Loucy (cell line): ENCODE data around the gene DGCR2.

Source experiments
- H2AFZ ChIP-seq: fragments of 200-600 bp; sonication (generic); 2 replicates; pipeline ENCODE4 v1.6.0; 2016; ENCODE audit warnings: antibody characterized with exemption, mild to moderate bottlenecking, low read length, moderate library complexity
- H3F3A ChIP-seq: fragments of 200-600 bp; 2 replicates; pipeline ENCODE4 v1.6.0; 2016; ENCODE audit warnings: antibody characterized with exemption, low read depth, mild to moderate bottlenecking
- H3K27me3 ChIP-seq: fragments of 200-600 bp; sonication (generic); 2 replicates; pipeline ENCODE4 v1.6.1; 2014; ENCODE audit warnings: low read length, mild to moderate bottlenecking; ENCODE audit not compliant: insufficient read depth, poor library complexity, severe bottlenecking
- H3K36me3 ChIP-seq: fragments of 200-600 bp; sonication (generic); 2 replicates; pipeline ENCODE4 v1.6.1; 2016; ENCODE audit warnings: low read length; ENCODE audit not compliant: insufficient read depth
- H3K4me1 ChIP-seq: fragments of 200-600 bp; sonication (generic); 2 replicates; pipeline ENCODE4 v1.5.1; 2014; ENCODE audit warnings: low read length, mild to moderate bottlenecking; ENCODE audit not compliant: insufficient read depth, poor library complexity, severe bottlenecking
- H3K4me2 ChIP-seq: fragments of 200-600 bp; sonication (generic); 2 replicates; pipeline ENCODE4 v1.6.0; 2014; ENCODE audit warnings: antibody characterized with exemption, low read length, low read depth, mild to moderate bottlenecking; ENCODE audit not compliant: poor library complexity, severe bottlenecking
- H3K4me3 ChIP-seq: fragments of 200-600 bp; sonication (generic); 2 replicates; pipeline ENCODE4 v1.5.1; 2014; ENCODE audit warnings: low read length, mild to moderate bottlenecking, mixed read lengths; ENCODE audit not compliant: poor library complexity, severe bottlenecking
- H3K79me2 ChIP-seq: fragments of 200-600 bp; sonication (generic); 2 replicates; pipeline ENCODE4 v1.6.1; 2014; ENCODE audit warnings: low read length; ENCODE audit not compliant: insufficient read depth
- H3K9ac ChIP-seq: fragments of 200-600 bp; sonication (generic); 2 replicates; pipeline ENCODE4 v1.6.0; 2014; ENCODE audit warnings: mild to moderate bottlenecking, low read depth, low read length, moderate library complexity; ENCODE audit not compliant: poor library complexity, severe bottlenecking
- H3K9me2 ChIP-seq: fragments of 200-600 bp; sonication (generic); replicated peaks from 2 replicates; pipeline ENCODE4 v1.6.1; 2016; ENCODE audit warnings: low read depth, low read length, mixed read lengths
- H3K9me3 ChIP-seq: fragments of 200-600 bp; sonication (generic); 2 replicates; pipeline ENCODE4 v1.6.1; 2014; ENCODE audit warnings: mild to moderate bottlenecking, antibody characterized with exemption, low read length, low read depth; ENCODE audit not compliant: insufficient read depth
- H4K20me1 ChIP-seq: fragments of 200-600 bp; sonication (generic); 2 replicates; pipeline ENCODE4 v1.6.0; 2014; ENCODE audit warnings: antibody characterized with exemption, low read length, mild to moderate bottlenecking; ENCODE audit not compliant: insufficient read depth, poor library complexity, severe bottlenecking
- CTCF ChIP-seq: fragments of 200-600 bp; sonication (generic); conservative IDR thresholded peaks from 2 replicates; pipeline ENCODE4 v1.5.1; 2014; ENCODE audit warnings: mild to moderate bottlenecking, antibody characterized with exemption, low read length
- EZH2phosphoT487 ChIP-seq: fragments of 200-600 bp; IDR thresholded peaks from 2 replicates; pipeline ENCODE4 v1.6.1; 2018; ENCODE audit warnings: antibody characterized with exemption, mild to moderate bottlenecking, moderate library complexity, borderline replicate concordance

DGCR2 gene

DNA sequence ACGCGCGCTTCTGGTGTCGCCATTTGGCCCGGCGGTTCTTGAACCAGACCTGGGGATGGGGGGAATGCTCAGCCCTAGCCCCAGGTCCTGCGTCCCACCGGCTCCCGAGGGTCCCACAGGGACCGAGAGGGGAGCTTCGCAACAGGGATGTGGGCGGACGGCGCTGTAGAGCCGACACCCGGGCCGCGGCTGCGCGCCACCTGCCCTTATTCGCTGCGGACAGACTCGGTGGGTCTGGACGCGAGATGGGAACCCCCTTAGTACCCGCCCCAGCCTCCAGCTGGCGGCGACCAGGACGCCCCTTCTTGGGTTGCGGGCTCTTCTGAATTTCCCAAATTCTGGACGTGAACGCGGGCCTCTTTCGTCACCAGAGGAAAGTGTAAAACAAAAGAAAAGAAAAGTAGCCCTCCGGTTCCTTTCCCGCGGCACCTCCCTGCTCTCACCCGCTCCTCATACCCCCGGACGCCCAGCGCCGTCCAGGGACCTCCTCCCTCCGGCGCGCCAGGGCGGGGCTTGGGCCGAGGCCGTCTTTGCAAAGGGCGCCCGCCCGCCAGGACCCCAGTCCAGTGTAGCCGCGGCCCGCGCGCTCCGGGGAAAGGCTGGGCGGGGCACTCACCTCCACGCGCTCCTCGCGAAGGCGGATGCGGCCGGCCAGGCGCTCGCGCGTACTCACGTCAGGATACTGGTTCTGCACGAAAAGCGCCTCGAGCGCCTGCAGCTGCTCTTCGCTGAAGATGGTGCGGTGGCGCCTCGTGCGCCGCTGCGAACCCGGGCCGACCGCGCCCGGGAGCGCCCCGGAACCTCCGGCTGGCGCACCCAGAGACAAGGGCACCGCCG is 27.1 kb upstream of the DGCR2 start:
- Histone ChIP-seq H3K27me3 (no peaks in the 10 kb centered on the region), H3F3A (no peaks in the 10 kb centered on the region), H3K4me3 (no peak overlapping the region), H3K9me3 (no peaks in the 10 kb centered on the region), H2AFZ (no peak overlapping the region), H4K20me1 (peaks cover 1% of the 10 kb centered on the region), H3K9me2 (no peaks in the 10 kb centered on the region), H3K4me1 (peaks cover 4% of the 10 kb centered on the region), H3K9ac (no peak overlapping the region), H3K79me2 (peaks cover 2% of the 10 kb centered on the region), H3K36me3 (no peaks in the 10 kb centered on the region), H3K4me2 (no peak overlapping the region)
- TF ChIP-seq EZH2phosphoT487 (no peak), CTCF (no peak)

- no peaks in the 10 kb centered on the region for H3K27me3 ChIP-seq
Observed at GRCh38 chr22:19148417-19149046, 26.3 kb upstream of the DGCR2 start.

DNA sequence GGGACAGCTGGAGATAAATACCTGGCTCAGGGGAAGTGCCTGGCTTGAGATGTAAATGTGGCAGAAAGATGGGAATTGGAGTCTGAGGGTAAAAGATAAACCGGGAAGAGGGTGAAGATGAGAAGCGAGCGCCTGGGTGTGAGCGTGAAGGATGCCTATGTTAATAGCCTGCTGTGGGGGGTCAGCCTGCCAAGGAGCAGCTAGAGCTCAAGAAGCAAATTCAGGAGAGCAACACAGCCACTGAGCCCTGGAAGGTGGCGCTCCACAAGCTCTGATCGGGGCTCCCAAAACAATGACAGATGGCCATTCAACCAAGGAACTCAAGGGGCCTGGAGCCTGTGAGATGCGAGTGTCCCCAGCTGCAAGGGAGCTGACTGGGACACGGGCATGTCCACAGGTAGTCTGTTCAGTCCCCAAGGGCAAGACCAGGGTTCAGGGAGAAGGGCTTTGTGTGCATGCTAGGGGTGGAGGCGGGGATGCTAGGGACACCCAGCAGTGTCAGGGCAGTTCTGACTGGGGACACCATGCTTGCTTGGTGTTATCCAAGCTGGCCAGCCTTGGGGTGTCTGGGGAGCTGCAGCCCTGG is 25.1 kb upstream of the DGCR2 start:
- no peak overlapping the region for H3K9ac ChIP-seq
- no peak overlapping the region for H3K4me3 ChIP-seq
- H4K20me1 ChIP-seq: peaks cover 9% of the 10 kb centered on the region
- H3K79me2 ChIP-seq: peaks cover 15% of the 10 kb centered on the region
- H3K4me1 ChIP-seq: peaks cover 7% of the 10 kb centered on the region
- no peaks in the 10 kb centered on the region for H3K9me2 ChIP-seq
- H2AFZ ChIP-seq: no peak overlapping the region
- no peaks in the 10 kb centered on the region for H3K9me3 ChIP-seq
- no peaks in the 10 kb centered on the region for H3F3A ChIP-seq
- no peak for TF ChIP-seq CTCF
- H3K27me3 ChIP-seq: no peaks in the 10 kb centered on the region
- H3K36me3 ChIP-seq: no peaks in the 10 kb centered on the region
- no peak overlapping the region for H3K4me2 ChIP-seq

More at GRCh38 chr22:19148417-19149046, 26.3 kb upstream of the DGCR2 start:
- no peak overlapping the region for H2AFZ ChIP-seq
- H4K20me1 ChIP-seq: peaks cover 9% of the 10 kb centered on the region
- no peaks in the 10 kb centered on the region for H3F3A ChIP-seq
- no peaks in the 10 kb centered on the region for H3K9me3 ChIP-seq
- H3K36me3 ChIP-seq: no peaks in the 10 kb centered on the region
- peaks cover 8% of the 10 kb centered on the region for H3K4me1 ChIP-seq
- H3K79me2 ChIP-seq: peaks cover 10% of the 10 kb centered on the region
- H3K4me3 ChIP-seq: no peak overlapping the region
- no peaks in the 10 kb centered on the region for H3K9me2 ChIP-seq
- no peak overlapping the region for H3K4me2 ChIP-seq
- no peak for TF ChIP-seq EZH2phosphoT487
- no peak for TF ChIP-seq CTCF
- no peak overlapping the region for H3K9ac ChIP-seq
